ENCODE measurements around the gene DNAH7. TPM values are rescaled to one million over a fixed set of nuclear protein-coding genes. Genes with fewer than 3 reads are reported as not detected.
"Not testable (repeated sequence)": the region's sequence is repeated elsewhere in the genome, so short reads cannot be mapped to it uniquely, and the experiment has no call there.

The DNAH7 gene
- total and polyA plus RNA-seq, 2 experiments from 2014 or later, result 0.35 to 1.1 TPM

GRCh38 chr2:195923889-195924288 lies 144.7 kb downstream of the DNAH7 start (continued):
- TF ChIP-seq ZNF462 (CRISPR knock-in tag; IDR thresholded peaks at IDR 0.05), result no peak
- no peak for TF ChIP-seq POLR2AphosphoS5 (IDR thresholded peaks at IDR 0.05; ENCODE audit: low read depth)
- TF ChIP-seq EZH2 (IDR thresholded peaks at IDR 0.05; ENCODE audit: low read depth, unreplicated experiment), result no peak

- not testable (repeated sequence) for H3F3A ChIP-seq (replicated peaks; ENCODE audit: low read depth); H3K9me3 Mint-ChIP-seq; H3K4me2 ChIP-seq; H3K27me3 Mint-ChIP-seq (ENCODE audit: insufficient read depth, low read depth, poor library complexity); H3K27me3 ChIP-seq (ENCODE audit: insufficient read depth); DNase-seq (ENCODE audit: low spot score); H3K4me1 Mint-ChIP-seq; H3K36me3 ChIP-seq (ENCODE audit: insufficient read depth); ATAC-seq; H3K27ac ChIP-seq (ENCODE audit: low read depth); H3K79me2 ChIP-seq (replicated peaks; ENCODE audit: insufficient read depth); H3K27ac Mint-ChIP-seq; H3K36me3 Mint-ChIP-seq (ENCODE audit: low read depth); H3K4me3 ChIP-seq; H3K4me1 ChIP-seq (ENCODE audit: insufficient read depth); H2AFZ ChIP-seq; H4K20me1 ChIP-seq (replicated peaks; ENCODE audit: insufficient read depth); H3K4me3 Mint-ChIP-seq; H3K9me2 ChIP-seq (ENCODE audit: insufficient read depth)
Observed at GRCh38 chr2:195917021-195917600, 151.5 kb downstream of the DNAH7 start.

GRCh38 chr2:195912079-195912478 lies 156.6 kb downstream of the DNAH7 start:
- peak; percentile 7 for DNase-seq (ENCODE audit: low spot score)
- H3K4me2 ChIP-seq, result no peak overlapping the region
- H3K9me3 Mint-ChIP-seq, result no peaks in the 10 kb centered on the region
- no peaks in the 10 kb centered on the region for H3K27me3 Mint-ChIP-seq (ENCODE audit: insufficient read depth, low read depth, poor library complexity)
- H3K4me3 Mint-ChIP-seq, result no peak overlapping the region
- no peaks in the 10 kb centered on the region for H4K20me1 ChIP-seq (replicated peaks; ENCODE audit: insufficient read depth)
- no peak overlapping the region for H3K27ac ChIP-seq (ENCODE audit: low read depth)
- H3K4me1 Mint-ChIP-seq, result no peaks in the 10 kb centered on the region
- H3K27me3 ChIP-seq (ENCODE audit: insufficient read depth), result no peaks in the 10 kb centered on the region
- H3K36me3 Mint-ChIP-seq (ENCODE audit: low read depth), result no peaks in the 10 kb centered on the region
- no peaks in the 10 kb centered on the region for H3K4me1 ChIP-seq (ENCODE audit: insufficient read depth)
- no peaks in the 10 kb centered on the region for H3K9me2 ChIP-seq (ENCODE audit: insufficient read depth)
- H3K27ac Mint-ChIP-seq, result peak overlapping the region; percentile 35; the same call in 1 of the 2 replicates
- no peaks in the 10 kb centered on the region for H3K79me2 ChIP-seq (replicated peaks; ENCODE audit: insufficient read depth)
- no peaks in the 10 kb centered on the region for H3K36me3 ChIP-seq (ENCODE audit: insufficient read depth)
- no peak for ATAC-seq
- no peak overlapping the region for H3K4me3 ChIP-seq
- H2AFZ ChIP-seq, result peak overlapping the region; percentile 29
- no peaks in the 10 kb centered on the region for H3F3A ChIP-seq (replicated peaks; ENCODE audit: low read depth)
- TF ChIP-seq REST (IDR thresholded peaks at IDR 0.05; ENCODE audit: unreplicated experiment) (no peak), POLR2AphosphoS5 (IDR thresholded peaks at IDR 0.05; ENCODE audit: low read depth) (no peak), STAT1 (IDR thresholded peaks at IDR 0.05; ENCODE audit: unreplicated experiment) (no peak), ZNF331 (CRISPR knock-in tag; IDR thresholded peaks at IDR 0.05; ENCODE audit: low read depth) (no peak), ETS1 (IDR thresholded peaks at IDR 0.05) (no peak), CREB1 (CRISPR knock-in tag; IDR thresholded peaks at IDR 0.05; ENCODE audit: low read depth) (no peak), EZH2 (IDR thresholded peaks at IDR 0.05; ENCODE audit: low read depth, unreplicated experiment) (no peak)
